Measurements from ENCODE around the gene COPA.

COPA gene

DNA sequence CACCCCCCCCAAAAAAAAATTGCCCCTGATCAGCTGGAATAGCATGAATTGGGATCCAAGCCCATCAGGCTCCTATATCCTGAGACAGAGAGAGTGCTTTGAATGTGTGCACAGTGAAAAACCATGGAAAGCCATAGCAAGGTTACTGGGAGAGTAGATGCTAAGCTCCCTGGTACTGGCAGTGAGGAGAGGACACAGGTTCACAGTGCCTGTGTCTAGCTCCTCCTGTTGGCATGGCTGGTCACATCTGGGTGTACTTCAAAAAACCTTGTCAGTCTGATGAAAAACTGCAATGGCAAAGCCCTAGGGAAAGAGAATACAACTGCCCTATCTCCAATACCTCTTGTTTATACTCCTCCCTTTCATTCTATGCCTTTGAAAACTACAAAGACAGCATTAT is 12.9 kb downstream of the COPA start:
- Histone ChIP-seq H3K4me1 (ENCODE audit: control insufficient read depth in 1 of 2, insufficient read depth in 2 of 2, low read length in 2 of 2) (no peaks in the 10 kb centered on the region), H3K4me3 (ENCODE audit: low read depth in 1 of 2, low read length in 2 of 2) (no peak overlapping the region), H3K9ac (ENCODE audit: low read depth in 1 of 2, low read length in 2 of 2) (no peak overlapping the region), H3K27me3 (ENCODE audit: control insufficient read depth in 1 of 2, insufficient read depth in 2 of 2, low read length in 2 of 2) (no peaks in the 10 kb centered on the region), H3K36me3 (ENCODE audit: control insufficient read depth in 1 of 2, insufficient read depth in 2 of 2, low read length in 2 of 2) (peaks cover 70 to 96% of the 10 kb centered on the region in 2 donors), H3K27ac (ENCODE audit: low read depth, low read length) (no peak overlapping the region), H3K9me3 (ENCODE audit: control insufficient read depth in 1 of 2, low read length in 2 of 2) (no peaks in the 10 kb centered on the region)

DNA sequence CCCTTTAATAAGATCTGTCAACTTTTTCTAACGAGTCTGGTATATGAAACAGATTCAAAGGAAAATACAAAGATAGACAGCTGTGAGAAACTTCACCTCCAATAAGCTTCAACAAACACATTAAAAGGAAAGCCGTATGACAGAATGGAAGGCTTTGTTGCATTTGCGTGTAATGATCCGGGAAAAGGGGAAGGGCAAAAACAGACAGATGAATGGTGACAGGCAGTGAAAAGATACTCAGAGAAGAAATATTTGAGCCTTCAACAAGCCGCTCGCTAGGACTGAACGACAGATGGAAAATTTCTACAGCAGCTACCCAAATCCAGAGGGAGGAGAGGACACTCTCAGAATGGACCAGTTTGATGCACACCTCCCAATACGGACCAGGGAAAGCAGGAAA is 14.9 kb downstream of the COPA start:
- no peak overlapping the region for H3K4me3 ChIP-seq (ENCODE audit: low read depth in 1 of 2, low read length in 2 of 2)
- H3K9me3 ChIP-seq (ENCODE audit: control insufficient read depth in 1 of 2, low read length in 2 of 2): no peaks in the 10 kb centered on the region
- H3K9ac ChIP-seq (ENCODE audit: low read depth in 1 of 2, low read length in 2 of 2): no peak overlapping the region
- H3K27me3 ChIP-seq (ENCODE audit: control insufficient read depth in 1 of 2, insufficient read depth in 2 of 2, low read length in 2 of 2): no peaks in the 10 kb centered on the region
- no peaks in the 10 kb centered on the region for H3K4me1 ChIP-seq (ENCODE audit: control insufficient read depth in 1 of 2, insufficient read depth in 2 of 2, low read length in 2 of 2)
- peaks cover 64 to 90% of the 10 kb centered on the region in 2 donors for H3K36me3 ChIP-seq (ENCODE audit: control insufficient read depth in 1 of 2, insufficient read depth in 2 of 2, low read length in 2 of 2)
- no peak overlapping the region for H3K27ac ChIP-seq (ENCODE audit: low read depth, low read length)

DNA sequence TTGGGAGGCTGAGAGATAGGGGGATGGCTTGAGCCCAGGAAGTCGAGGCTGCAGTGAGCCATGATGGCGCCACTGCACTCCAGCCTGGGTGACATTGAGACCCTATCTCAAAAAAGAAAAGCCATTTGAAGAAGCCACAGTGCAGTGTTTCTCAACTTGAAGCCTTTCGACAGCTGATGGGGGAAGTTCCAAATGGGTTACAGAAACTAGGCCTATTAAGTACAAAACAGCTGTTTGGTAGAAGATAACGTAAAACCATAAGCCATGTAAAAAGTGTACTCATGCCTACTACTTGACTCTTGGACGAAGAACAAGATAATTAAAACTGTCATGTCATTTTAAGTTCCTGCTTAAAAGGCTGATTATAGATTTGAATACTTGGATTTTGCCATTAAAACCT is 16.6 kb downstream of the COPA start:
- H3K4me3 ChIP-seq (ENCODE audit: low read depth in 1 of 2, low read length in 2 of 2): no peak overlapping the region
- no peak overlapping the region for H3K27ac ChIP-seq (ENCODE audit: low read depth, low read length)
- no peaks in the 10 kb centered on the region for H3K9me3 ChIP-seq (ENCODE audit: control insufficient read depth in 1 of 2, low read length in 2 of 2)
- no peak overlapping the region for H3K9ac ChIP-seq (ENCODE audit: low read depth in 1 of 2, low read length in 2 of 2)
- peaks cover 51 to 91% of the 10 kb centered on the region in 2 donors for H3K36me3 ChIP-seq (ENCODE audit: control insufficient read depth in 1 of 2, insufficient read depth in 2 of 2, low read length in 2 of 2)
- H3K27me3 ChIP-seq (ENCODE audit: control insufficient read depth in 1 of 2, insufficient read depth in 2 of 2, low read length in 2 of 2): no peaks in the 10 kb centered on the region
- no peaks in the 10 kb centered on the region for H3K4me1 ChIP-seq (ENCODE audit: control insufficient read depth in 1 of 2, insufficient read depth in 2 of 2, low read length in 2 of 2)

DNA sequence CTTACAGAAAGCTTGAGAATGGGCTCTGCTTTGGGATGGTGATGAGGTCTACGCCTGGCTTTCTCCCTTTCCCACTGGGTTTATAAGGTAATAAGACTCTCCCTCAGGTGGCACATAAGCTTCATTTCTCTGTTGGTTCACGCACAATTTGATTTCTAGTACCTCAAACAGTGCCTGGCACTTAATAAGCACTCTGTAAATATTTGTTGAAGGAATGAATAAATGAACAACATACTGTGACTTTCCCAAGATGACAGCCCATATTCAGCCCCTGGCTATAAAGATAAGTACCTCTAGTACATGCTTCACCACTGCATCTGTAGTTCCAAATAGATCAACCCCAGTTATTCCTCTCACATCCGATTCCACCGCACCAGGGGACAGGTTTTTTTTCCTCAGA is 17.8 kb downstream of the COPA start:
- Histone ChIP-seq H3K9me3 (ENCODE audit: control insufficient read depth in 1 of 2, low read length in 2 of 2) (no peaks in the 10 kb centered on the region), H3K36me3 (ENCODE audit: control insufficient read depth in 1 of 2, insufficient read depth in 2 of 2, low read length in 2 of 2) (peaks cover 47 to 86% of the 10 kb centered on the region in 2 donors), H3K9ac (ENCODE audit: low read depth in 1 of 2, low read length in 2 of 2) (no peak overlapping the region), H3K4me3 (ENCODE audit: low read depth in 1 of 2, low read length in 2 of 2) (no peak overlapping the region), H3K4me1 (ENCODE audit: control insufficient read depth in 1 of 2, insufficient read depth in 2 of 2, low read length in 2 of 2) (no peaks in the 10 kb centered on the region), H3K27ac (ENCODE audit: low read depth, low read length) (no peak overlapping the region), H3K27me3 (ENCODE audit: control insufficient read depth in 1 of 2, insufficient read depth in 2 of 2, low read length in 2 of 2) (no peaks in the 10 kb centered on the region)

DNA sequence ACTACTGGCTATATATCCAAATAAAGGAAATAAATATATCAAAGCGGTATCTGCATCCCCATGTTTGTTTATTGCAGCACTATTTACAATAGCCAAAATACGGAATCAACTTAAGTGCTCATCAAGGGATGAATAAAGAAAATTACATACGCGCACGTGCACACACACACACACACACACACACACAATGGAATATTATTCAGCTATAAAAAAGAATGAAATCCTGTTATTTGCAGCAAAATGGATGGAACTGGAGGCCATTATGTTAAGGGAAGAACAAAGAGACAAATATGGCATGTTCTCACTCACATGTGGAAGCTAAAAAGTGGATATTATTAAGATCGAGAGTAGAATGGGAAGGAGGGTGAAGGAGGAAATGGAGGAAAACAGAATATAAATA is 20.2 kb downstream of the COPA start:
- no peak overlapping the region for H3K4me3 ChIP-seq (ENCODE audit: low read depth in 1 of 2, low read length in 2 of 2)
- no peak overlapping the region for H3K27ac ChIP-seq (ENCODE audit: low read depth, low read length)
- H3K27me3 ChIP-seq (ENCODE audit: control insufficient read depth in 1 of 2, insufficient read depth in 2 of 2, low read length in 2 of 2): no peaks in the 10 kb centered on the region
- peaks cover 25 to 72% of the 10 kb centered on the region in 2 donors for H3K36me3 ChIP-seq (ENCODE audit: control insufficient read depth in 1 of 2, insufficient read depth in 2 of 2, low read length in 2 of 2)
- no peaks in the 10 kb centered on the region for H3K4me1 ChIP-seq (ENCODE audit: control insufficient read depth in 1 of 2, insufficient read depth in 2 of 2, low read length in 2 of 2)
- no peaks in the 10 kb centered on the region for H3K9me3 ChIP-seq (ENCODE audit: control insufficient read depth in 1 of 2, low read length in 2 of 2)
- H3K9ac ChIP-seq (ENCODE audit: low read depth in 1 of 2, low read length in 2 of 2): no peak overlapping the region

DNA sequence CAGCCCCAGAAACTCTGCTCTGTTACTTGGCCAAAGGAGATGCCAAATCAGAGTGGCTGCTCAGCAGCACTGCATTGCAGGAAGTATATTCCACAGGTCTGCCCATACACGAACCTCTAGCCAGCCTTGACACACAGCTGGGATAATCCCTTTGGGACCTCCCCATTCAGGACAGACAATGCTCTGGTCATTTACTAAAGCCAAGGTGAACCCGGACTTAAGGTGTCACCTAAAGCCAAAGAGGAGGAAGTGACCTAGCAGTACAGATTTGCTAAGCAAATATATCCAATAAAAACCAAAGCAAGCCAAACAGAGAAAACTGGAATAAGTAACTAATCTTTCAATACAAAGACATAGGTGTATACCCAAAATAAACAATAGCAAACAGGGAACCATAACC is 27.7 kb downstream of the COPA start:
- Histone ChIP-seq H3K4me3 (ENCODE audit: low read depth in 1 of 2, low read length in 2 of 2) (no peak overlapping the region), H3K9ac (ENCODE audit: low read depth in 1 of 2, low read length in 2 of 2) (no peak overlapping the region), H3K4me1 (ENCODE audit: control insufficient read depth in 1 of 2, insufficient read depth in 2 of 2, low read length in 2 of 2) (no peaks in the 10 kb centered on the region), H3K36me3 (ENCODE audit: control insufficient read depth in 1 of 2, insufficient read depth in 2 of 2, low read length in 2 of 2) (peaks cover 43 to 75% of the 10 kb centered on the region in 2 donors), H3K27ac (ENCODE audit: low read depth, low read length) (no peak overlapping the region), H3K27me3 (ENCODE audit: control insufficient read depth in 1 of 2, insufficient read depth in 2 of 2, low read length in 2 of 2) (no peaks in the 10 kb centered on the region), H3K9me3 (ENCODE audit: control insufficient read depth in 1 of 2, low read length in 2 of 2) (no peaks in the 10 kb centered on the region)

DNA sequence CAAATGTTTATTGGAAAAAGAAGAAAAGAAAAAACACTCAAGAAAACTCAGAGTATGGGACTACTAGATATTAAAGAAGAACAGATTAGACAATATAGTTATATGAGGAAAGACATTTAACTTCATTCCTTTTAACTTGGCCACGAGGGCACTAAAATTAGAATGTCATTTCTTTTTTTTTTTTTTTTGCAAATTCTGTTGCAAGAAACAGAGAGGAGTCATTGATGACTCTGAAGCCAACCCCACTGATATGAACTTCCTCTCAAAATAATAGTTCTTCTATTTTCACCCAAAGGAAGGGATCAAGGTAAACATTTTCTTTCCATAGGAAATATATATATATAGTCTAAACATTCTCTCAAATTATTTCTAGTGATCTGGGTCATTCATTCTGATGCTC is 33.5 kb downstream of the COPA start:
- Histone ChIP-seq H3K27ac (ENCODE audit: low read depth, low read length) (no peak overlapping the region), H3K4me3 (ENCODE audit: low read depth in 1 of 2, low read length in 2 of 2) (no peak overlapping the region), H3K9ac (ENCODE audit: low read depth in 1 of 2, low read length in 2 of 2) (no peak overlapping the region), H3K27me3 (ENCODE audit: control insufficient read depth in 1 of 2, insufficient read depth in 2 of 2, low read length in 2 of 2) (no peaks in the 10 kb centered on the region), H3K4me1 (ENCODE audit: control insufficient read depth in 1 of 2, insufficient read depth in 2 of 2, low read length in 2 of 2) (no peaks in the 10 kb centered on the region), H3K9me3 (ENCODE audit: control insufficient read depth in 1 of 2, low read length in 2 of 2) (no peaks in the 10 kb centered on the region), H3K36me3 (ENCODE audit: control insufficient read depth in 1 of 2, insufficient read depth in 2 of 2, low read length in 2 of 2) (peaks cover 63 to 92% of the 10 kb centered on the region in 2 donors)

DNA sequence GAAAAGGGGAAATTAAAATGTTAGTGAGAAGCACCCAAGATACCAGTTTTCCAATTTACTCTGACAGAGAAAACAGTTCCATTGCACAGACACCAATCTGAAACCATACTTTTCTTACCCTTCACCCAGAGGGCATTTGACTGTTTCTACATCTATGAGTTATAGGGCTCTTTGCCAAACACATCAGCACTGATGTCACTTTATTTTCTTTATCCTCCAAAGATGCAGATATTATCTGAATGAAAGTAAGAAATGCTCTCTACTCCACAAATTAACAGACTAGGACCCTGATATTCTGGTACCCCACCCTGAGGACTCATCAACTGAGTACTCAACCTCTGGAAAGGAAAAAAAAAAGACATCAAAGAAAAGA is 33.9 kb downstream of the COPA start:
- Histone ChIP-seq H3K9ac (ENCODE audit: low read depth in 1 of 2, low read length in 2 of 2) (no peak overlapping the region), H3K9me3 (ENCODE audit: control insufficient read depth in 1 of 2, low read length in 2 of 2) (no peaks in the 10 kb centered on the region), H3K36me3 (ENCODE audit: control insufficient read depth in 1 of 2, insufficient read depth in 2 of 2, low read length in 2 of 2) (peaks cover 59 to 92% of the 10 kb centered on the region in 2 donors), H3K27me3 (ENCODE audit: control insufficient read depth in 1 of 2, insufficient read depth in 2 of 2, low read length in 2 of 2) (no peaks in the 10 kb centered on the region), H3K4me1 (ENCODE audit: control insufficient read depth in 1 of 2, insufficient read depth in 2 of 2, low read length in 2 of 2) (no peaks in the 10 kb centered on the region), H3K27ac (ENCODE audit: low read depth, low read length) (no peak overlapping the region), H3K4me3 (ENCODE audit: low read depth in 1 of 2, low read length in 2 of 2) (no peak overlapping the region)

DNA sequence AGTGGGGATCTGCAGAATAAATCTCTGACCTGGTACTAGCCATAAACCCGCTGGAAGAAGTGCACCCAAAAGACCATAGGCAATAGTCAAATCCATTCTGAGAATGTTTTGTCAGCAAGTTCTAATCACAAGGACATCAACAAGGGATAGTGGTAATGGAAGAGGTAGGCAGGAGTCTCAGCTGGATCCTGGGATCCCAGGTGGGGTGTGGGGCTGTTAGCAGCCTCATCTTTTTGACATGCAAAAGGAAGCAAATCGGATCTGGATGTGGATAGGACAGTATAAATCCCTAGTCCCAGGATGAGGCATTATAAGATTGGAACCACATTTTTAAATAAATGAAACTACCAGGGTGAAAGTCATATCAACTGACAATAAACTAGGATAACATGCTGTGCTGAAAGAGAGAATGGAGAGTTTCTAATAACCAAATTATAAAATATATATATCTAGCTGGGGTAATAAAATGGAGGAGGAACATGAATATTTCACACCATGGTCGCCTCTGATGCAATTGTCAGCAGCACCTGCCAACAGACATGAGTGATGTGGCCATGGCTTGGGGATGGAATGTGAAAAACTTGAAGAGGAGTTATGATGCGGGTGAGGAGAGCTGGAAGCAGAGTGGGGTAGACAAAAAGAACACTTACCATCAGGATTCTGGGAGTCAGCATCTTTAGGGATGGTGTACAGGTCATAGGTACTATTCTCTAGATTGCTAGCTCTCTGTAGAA is 34.4 kb downstream of the COPA start:
- Histone ChIP-seq H3K36me3 (ENCODE audit: control insufficient read depth in 1 of 2, insufficient read depth in 2 of 2, low read length in 2 of 2) (peaks cover 55 to 92% of the 10 kb centered on the region in 2 donors), H3K9ac (ENCODE audit: low read depth in 1 of 2, low read length in 2 of 2) (no peak overlapping the region), H3K27ac (ENCODE audit: low read depth, low read length) (no peak overlapping the region), H3K4me1 (ENCODE audit: control insufficient read depth in 1 of 2, insufficient read depth in 2 of 2, low read length in 2 of 2) (no peaks in the 10 kb centered on the region), H3K9me3 (ENCODE audit: control insufficient read depth in 1 of 2, low read length in 2 of 2) (no peaks in the 10 kb centered on the region), H3K4me3 (ENCODE audit: low read depth in 1 of 2, low read length in 2 of 2) (no peak overlapping the region), H3K27me3 (ENCODE audit: control insufficient read depth in 1 of 2, insufficient read depth in 2 of 2, low read length in 2 of 2) (no peaks in the 10 kb centered on the region)

DNA sequence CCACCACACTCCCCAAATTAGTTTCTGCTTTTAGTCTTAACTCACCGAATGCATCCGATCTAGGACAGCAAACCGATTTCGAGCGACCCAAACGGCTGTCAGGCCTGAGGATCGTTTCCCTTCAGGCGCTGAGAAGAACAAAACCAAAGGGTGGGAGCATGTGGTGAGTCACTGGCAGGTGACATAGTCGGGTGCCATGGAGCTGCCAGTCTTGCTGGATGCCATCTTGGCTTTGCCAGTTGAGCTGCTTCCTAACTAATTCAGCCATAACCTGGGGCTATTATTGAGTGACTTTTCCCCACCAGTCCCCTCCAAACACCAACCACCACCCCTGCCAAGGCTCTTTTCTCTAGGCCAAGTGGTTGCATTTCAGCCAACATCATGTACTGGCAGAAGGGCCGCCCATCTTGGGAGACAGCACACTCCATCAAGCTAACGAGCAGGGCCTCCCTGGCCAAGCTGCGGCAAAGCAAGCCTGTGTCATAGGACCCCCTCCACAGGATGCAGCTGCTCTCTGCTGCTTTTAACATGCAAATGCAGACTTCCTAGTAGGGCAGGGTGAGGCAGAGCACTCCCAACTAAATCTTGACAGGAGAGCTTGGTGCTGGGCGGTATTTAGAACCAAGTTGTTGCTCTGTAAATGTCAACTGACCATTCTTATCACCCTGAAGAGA is 35.8 kb downstream of the COPA start:
- H3K27me3 ChIP-seq (ENCODE audit: control insufficient read depth in 1 of 2, insufficient read depth in 2 of 2, low read length in 2 of 2): no peaks in the 10 kb centered on the region
- peaks cover 46 to 92% of the 10 kb centered on the region in 2 donors for H3K36me3 ChIP-seq (ENCODE audit: control insufficient read depth in 1 of 2, insufficient read depth in 2 of 2, low read length in 2 of 2)
- no peak overlapping the region for H3K9ac ChIP-seq (ENCODE audit: low read depth in 1 of 2, low read length in 2 of 2)
- no peak overlapping the region for H3K27ac ChIP-seq (ENCODE audit: low read depth, low read length)
- no peaks in the 10 kb centered on the region for H3K4me1 ChIP-seq (ENCODE audit: control insufficient read depth in 1 of 2, insufficient read depth in 2 of 2, low read length in 2 of 2)
- H3K4me3 ChIP-seq (ENCODE audit: low read depth in 1 of 2, low read length in 2 of 2): no peak overlapping the region
- H3K9me3 ChIP-seq (ENCODE audit: control insufficient read depth in 1 of 2, low read length in 2 of 2): no peaks in the 10 kb centered on the region

Data from duodenal mucosa (tissue), 2 donors.